HG03097 (cell line): ENCODE results near the gene KRTAP5-6.

Experiments used
- ATAC-seq: cut with Tn5 transposase; IDR thresholded peaks from one replicate; pipeline ENCODE4 v1.9.1; 2021; ENCODE audit not compliant: unreplicated experiment, low FRiP score

KRTAP5-6 gene

GRCh38 chr11:1701091-1701807, 4.3 kb downstream of the KRTAP5-6 start:
- ATAC-seq = no peak

GRCh38 chr11:1702506-1702905, 5.5 kb downstream of the KRTAP5-6 start:
- ATAC-seq = no peak

- no peak for ATAC-seq
These were observed 6.2 kb downstream of the KRTAP5-6 start for GRCh38 chr11:1703146-1703545.

- ATAC-seq = no peak
These were observed 8.4 kb downstream of the KRTAP5-6 start for GRCh38 chr11:1705126-1706052.

GRCh38 chr11:1706634-1707400, 9.8 kb downstream of the KRTAP5-6 start:
- no peak for ATAC-seq

GRCh38 chr11:1707751-1708150, 10.8 kb downstream of the KRTAP5-6 start:
- ATAC-seq = no peak

GRCh38 chr11:1708716-1709115, 11.7 kb downstream of the KRTAP5-6 start:
- no peak for ATAC-seq

GRCh38 chr11:1714908-1715885, 18.2 kb downstream of the KRTAP5-6 start:
- ATAC-seq = no peak

- ATAC-seq = no peak
These were observed 20.8 kb downstream of the KRTAP5-6 start for GRCh38 chr11:1717745-1718144.

GRCh38 chr11:1718326-1718725, 21.3 kb downstream of the KRTAP5-6 start:
- ATAC-seq = no peak

- no peak for ATAC-seq
These were observed 22.8 kb downstream of the KRTAP5-6 start for GRCh38 chr11:1719781-1720180.

GRCh38 chr11:1727096-1727690, 30.2 kb downstream of the KRTAP5-6 start:
- no peak for ATAC-seq

GRCh38 chr11:1727861-1728260, 30.9 kb downstream of the KRTAP5-6 start:
- ATAC-seq = no peak

- no peak for ATAC-seq
These were observed 31.3 kb downstream of the KRTAP5-6 start for GRCh38 chr11:1728301-1728700.

- no peak for ATAC-seq
These were observed 32.1 kb downstream of the KRTAP5-6 start for GRCh38 chr11:1728931-1729691.

GRCh38 chr11:1729692-1730011, 32.7 kb downstream of the KRTAP5-6 start:
- no peak for ATAC-seq

- no peak for ATAC-seq
These were observed 33.1 kb downstream of the KRTAP5-6 start for GRCh38 chr11:1730059-1730629.

- ATAC-seq = no peak
These were observed 34.6 kb downstream of the KRTAP5-6 start for GRCh38 chr11:1731451-1732059.
